ENCODE results near the gene SALL3.

GRCh38 chr18:78962098-78962497, 17.5 kb upstream of the SALL3 start:
- TF ChIP-seq, protein P1, sequence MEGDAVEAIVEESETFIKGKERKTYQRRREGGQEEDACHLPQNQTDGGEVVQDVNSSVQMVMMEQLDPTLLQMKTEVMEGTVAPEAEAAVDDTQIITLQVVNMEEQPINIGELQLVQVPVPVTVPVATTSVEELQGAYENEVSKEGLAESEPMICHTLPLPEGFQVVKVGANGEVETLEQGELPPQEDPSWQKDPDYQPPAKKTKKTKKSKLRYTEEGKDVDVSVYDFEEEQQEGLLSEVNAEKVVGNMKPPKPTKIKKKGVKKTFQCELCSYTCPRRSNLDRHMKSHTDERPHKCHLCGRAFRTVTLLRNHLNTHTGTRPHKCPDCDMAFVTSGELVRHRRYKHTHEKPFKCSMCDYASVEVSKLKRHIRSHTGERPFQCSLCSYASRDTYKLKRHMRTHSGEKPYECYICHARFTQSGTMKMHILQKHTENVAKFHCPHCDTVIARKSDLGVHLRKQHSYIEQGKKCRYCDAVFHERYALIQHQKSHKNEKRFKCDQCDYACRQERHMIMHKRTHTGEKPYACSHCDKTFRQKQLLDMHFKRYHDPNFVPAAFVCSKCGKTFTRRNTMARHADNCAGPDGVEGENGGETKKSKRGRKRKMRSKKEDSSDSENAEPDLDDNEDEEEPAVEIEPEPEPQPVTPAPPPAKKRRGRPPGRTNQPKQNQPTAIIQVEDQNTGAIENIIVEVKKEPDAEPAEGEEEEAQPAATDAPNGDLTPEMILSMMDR (IDR thresholded peaks at IDR 0.05) = no peak
- TF ChIP-seq EP300 (IDR thresholded peaks at IDR 0.05) = no peak
- TF ChIP-seq POLR2A (IDR thresholded peaks at IDR 0.05) = no peak

All from ovary (tissue), 3 donors.